Stimulated activated CD4-positive, alpha-beta T cell treated with anti-CD3 and anti-CD28 coated beads, Interleukin-15, amount 100 ng/mL, for 1 hour (primary cell): ENCODE results near the gene CFAP126.
"Not testable (repeated sequence)": the region's sequence is repeated elsewhere in the genome, so short reads cannot be mapped to it uniquely, and the experiment has no call there.

ENCODE experiments used
- DNase-seq, 2 donors: peaks; one replicate each; pipeline ENCODE4 v3.0.0-alpha.2; 2020; ENCODE audit warnings: low read depth in 1 of 2, low spot score in 1 of 2

The CFAP126 gene

DNA sequence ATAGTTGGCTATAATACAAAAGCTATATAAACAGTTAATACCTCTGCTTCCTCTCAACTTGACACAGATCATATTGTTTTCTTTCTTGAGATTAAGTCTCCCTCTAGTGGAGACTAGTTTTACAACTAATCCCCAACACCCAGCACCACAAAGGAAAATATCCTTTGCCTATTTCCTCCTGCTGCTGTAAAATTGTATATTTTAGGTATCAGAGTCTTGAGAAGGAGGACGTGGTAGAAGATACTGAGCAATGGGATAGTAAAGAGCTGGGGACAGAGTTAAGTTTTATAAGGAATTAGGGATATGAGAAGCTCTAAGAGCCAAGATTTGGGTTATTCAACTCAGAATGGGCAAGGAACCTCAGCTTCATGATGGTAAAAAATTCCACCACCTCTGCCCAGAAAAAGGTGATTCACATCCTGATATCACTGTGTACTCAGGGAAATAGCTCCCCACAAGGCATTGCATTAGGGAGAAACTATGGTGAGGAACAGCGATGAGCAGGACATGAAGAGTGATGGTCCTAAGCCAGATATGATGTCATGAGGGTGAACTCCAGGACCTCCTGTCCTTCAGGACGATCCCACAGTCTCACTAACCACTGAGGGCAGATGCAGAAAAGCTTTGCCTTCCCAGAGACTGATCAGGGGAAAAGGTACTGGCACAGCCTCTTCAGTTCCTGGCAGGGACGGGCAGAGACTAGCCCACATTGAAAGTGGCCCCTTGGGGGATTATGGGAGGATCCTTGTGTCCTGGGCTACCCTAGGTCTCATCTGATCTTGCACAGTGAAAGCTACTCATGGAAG lies 14.7 kb upstream of the CFAP126 start:
- DNase-seq = no peak

DNA sequence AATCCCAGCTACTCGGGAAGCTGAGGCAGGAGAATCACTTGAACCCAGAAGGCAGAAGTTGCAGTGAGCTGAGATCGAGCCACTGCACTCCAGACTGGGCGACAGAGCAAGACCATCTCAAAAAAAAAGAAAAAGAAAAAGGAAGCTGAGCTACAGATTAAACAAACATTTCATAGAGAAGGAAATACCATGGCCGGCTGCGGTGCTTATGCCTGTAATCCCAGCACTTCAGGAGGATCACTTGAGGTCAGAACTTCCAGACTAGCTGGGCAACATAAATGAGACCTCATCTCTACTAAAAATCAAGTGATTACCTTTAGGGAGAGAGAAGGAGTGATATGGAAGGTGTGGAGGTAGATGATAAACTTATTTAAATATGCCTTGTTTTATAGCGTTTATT lies 14.0 kb upstream of the CFAP126 start:
- no peak for DNase-seq

DNA sequence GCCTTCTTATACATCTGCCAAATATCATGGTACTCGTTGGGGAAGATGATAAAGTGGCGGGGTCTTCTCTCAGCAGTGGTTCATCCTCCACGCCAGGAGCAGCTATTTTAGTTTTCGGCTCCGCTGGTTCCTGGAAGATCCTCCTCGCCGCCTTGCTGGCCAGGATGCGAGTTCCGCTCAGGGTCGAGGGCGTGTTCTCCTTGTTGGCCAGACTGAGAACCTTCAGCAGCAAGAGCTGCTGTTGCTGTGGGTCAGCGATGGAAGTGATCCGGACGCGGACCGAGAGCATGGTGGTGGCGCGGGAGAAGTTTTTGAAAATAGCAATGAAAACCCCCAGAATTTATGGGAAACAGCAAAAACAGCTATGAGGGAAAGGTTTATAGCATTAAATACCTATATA lies 11.4 kb upstream of the CFAP126 start:
- no peak for DNase-seq

DNA sequence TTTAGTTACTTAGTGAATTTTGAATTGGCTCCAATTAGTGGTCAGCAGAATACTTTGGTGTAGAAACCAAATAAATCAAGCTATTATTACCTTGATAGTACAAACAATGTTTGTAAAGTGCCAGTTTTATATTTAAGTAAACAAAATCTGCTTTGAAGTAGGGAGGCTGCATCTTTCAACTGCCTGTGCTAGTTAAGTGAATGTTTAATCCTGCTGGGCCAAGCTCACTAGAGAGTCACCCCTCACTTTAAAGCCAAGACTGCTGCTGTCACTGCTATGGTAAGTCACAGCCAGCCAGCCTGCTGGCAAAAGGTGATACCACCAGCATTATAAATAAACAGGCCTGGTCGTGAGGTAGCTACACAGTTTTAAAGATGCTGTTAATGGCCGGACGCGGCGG lies 10.3 kb upstream of the CFAP126 start:
- no peak for DNase-seq

DNA sequence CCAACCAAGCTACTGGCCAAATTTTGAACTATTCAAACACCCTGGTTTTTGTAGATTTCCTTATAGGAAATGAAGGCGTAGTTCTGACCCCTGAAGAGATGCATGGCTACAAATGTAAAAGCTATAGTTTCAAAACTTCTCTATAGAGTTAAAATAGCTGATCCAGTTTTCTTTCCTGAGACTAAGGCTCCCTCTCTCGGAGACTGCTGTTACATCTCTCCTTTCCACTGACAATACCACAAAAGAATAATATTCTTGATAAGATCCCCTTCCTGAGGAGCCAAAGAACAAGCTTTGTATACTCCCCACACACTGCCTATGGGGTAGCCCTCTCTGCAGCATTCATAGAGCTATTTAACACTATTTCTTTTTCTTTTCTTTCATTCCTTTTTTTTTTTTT lies 6.7 kb upstream of the CFAP126 start:
- no peak for DNase-seq

DNA sequence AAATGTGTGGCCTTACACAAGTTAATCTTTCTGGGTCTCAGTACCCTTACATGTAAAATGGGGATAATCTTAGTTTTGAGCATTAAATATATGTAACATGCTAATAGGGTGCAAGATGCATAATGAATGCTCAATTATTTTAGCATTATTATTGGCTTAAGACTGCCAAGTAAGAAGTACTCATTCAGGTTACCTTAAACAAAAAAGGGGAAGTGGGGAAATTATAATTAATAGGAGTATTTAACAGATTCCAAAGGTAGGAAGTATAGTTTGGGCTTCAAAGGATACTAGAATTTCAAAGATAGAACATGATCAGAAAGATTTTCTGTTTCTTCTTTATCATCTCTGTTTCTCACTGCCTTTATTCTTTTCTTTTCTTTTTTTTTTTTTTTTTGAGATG lies 5.8 kb upstream of the CFAP126 start:
- no peak for DNase-seq

DNA sequence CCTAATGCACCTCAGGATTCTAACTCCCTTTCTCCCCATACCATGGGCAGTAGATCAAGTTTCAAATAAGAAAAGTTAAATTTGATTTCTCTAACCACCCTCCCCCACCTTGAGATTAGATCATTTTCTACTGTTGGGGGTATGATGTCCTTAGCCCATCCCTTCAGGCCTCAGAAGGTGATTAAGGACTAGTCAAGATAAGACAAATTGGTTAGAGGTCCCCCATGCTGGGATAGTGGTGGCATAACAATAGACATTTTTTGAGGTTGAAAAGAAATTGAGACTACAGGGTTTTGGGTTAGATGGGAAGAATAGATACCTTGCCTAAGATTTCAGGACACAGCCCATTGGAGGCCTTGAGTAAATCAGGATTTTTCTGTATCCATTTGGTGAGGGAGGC lies 2.5 kb downstream of the CFAP126 start:
- no peak for DNase-seq

DNA sequence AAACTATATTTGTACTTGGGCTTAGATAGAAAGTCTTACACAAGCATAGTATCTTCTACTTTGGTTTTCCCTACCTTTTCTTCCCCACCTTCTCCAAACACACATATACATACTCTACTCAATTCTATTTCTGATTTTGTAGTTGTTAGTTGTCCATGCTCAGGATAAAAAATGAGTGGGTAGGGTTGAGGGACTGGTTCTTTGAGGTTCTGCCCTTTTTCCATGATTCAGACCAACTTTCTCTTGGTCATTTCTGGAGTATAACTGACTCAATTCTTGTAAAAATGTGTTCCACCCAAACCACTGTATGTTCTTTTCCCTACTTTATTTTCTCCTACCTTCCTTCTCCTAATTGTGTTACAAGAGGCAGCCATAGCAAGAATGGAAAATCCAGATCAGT lies 3.3 kb downstream of the CFAP126 start:
- no peak for DNase-seq

DNA sequence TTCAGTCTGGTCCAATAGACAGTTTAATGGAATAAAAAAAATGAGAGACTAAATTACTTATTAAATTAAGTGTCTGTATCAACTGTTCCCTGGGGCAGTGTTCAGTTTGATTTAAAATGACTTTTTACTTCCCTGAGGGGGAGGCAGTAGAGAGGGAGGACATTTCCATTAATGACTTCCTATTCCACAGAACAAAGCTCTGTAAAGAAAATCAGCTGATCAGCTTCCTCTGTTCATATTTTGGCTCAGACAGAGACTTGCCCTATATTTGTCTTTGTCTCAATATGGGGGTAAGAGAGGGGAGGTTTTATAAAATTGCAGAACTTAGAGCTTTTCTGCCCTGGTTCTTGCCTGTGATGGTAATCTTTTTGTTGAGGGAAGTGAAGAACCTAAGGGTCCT lies 8.4 kb downstream of the CFAP126 start:
- DNase-seq = no peak

DNA sequence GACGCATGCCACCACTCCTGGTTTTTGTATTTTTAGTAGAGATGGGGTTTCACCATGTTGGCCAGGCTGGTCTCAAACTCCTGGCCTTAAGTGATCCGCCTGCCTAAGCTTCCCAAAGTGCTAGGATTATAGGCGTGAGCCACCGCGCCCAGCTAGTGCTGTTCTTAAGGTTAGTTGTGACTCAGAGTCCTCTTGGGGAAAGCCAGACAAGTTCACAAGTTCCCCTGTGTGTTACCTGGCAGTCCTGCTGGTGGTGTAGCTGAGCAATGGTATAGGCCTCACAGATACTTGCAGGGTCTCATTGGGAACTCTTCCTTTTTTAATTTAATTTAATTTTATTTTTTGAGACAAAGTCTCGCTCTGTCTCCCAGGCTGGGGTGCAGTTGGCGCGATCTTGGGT lies 10.6 kb downstream of the CFAP126 start:
- DNase-seq = no peak

DNA sequence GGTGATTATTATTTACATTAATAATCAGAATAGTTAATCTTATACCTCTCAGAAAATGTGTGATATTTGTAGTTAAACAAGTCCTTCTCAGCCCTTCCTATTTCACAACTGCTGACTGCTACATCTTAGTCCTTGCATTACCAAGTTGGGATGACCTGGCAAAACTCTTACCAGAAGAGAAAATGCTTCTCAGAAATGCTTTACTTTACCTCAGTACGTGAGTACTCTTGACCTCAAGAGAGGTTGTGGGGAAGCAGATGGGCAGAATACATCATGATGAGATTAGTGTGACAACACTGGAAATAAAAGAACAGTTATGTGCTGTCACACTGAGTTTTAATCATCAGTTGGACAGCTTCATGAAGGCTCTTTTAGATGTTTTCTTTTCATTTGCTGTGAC lies 16.2 kb downstream of the CFAP126 start:
- no peak for DNase-seq

DNA sequence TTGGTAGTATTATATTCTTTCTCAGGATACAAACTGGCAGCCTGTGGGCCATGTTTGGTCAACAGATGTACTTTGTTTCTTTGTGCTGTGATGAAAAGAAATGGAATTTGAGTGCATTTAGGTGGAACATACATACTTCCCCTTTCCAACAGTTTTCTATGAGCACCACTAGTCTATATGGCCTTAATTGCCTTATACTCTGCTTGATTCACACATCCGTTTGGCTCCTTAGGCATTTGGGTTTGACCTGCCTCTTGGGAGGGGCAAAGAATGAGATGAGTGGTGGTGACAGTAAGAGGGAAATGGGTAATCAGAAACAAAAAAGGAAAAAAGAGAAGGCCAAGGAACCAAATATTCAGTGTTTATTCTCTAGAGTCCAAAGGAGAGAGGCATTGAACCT lies 17.0 kb downstream of the CFAP126 start:
- no peak for DNase-seq

DNA sequence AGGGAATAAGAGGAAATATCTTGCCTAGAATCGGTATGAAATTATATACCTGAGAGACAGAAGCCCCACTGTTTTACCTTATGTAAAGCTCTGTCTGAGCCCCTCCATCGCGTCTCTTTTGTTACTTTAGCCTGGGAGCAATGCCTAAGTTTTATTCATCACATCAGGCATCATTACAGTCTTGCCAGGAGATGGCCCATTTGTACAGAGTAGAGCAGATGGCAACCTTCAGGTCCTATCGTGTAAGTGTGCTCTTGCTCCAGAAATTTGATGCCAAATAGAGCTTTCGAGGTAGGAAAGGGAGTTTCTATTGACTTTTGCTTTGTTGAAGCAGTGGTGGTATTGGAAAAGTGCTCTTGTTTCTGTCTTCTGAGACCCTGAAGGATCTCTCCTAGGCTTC lies 24.9 kb downstream of the CFAP126 start:
- DNase-seq = no peak

DNA sequence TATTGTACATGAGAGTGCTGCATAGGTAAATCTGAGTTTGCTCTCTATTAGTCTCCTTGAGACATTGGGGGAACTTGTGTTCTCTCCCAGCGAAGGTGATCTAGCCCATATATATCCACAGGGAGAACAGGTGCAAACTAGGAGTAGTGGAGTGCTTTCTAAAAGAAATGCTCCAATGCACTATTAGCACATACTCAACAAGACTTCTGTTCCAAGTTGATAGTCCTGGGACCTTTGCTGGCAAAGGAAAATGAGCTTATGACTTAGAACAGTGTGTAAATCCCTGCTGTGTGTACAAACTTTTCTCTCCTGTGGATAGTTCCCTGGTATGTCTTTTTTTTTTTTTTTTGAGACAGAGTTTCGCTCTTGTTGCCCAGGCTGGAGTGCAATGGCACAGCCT lies 25.5 kb downstream of the CFAP126 start:
- no peak for DNase-seq

DNA sequence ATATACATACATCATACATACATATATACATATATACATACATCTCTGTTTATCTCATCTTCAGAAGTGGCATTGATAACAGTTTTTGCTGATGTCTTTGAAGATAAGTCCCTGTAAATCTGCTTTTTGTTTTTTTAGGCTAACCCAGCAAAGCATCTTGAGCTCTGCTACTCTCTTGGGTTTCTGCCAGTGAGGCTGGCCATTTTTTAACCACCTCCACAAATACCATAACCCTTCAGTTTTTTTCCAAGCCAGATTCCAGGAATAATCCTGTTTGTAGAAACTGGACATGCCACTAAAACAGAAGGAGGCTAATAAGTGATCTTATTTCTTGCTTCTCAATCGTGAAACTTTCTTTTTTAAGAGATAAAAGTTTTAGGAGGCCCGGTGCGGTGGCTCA lies 31.9 kb downstream of the CFAP126 start:
- no peak for DNase-seq

DNA sequence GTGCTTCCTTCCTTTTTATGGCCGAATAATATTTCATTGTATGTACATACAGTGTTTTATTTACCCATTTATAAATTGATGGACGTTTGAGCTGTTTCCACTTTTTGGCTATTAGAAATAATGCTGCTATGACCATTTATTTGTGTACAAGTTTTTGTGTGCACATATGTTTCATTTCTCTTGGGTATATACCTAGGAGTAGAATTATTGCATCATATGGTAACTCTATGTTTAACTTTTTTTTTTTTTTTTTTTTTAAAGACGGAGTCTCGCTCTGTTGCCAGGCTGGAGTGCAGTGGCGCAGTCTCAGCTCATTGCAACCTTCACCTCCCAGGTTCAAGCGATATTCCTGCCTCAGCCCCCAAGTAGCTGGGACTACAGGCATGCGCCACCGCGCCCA lies 34.5 kb downstream of the CFAP126 start:
- DNase-seq = no peak

DNA sequence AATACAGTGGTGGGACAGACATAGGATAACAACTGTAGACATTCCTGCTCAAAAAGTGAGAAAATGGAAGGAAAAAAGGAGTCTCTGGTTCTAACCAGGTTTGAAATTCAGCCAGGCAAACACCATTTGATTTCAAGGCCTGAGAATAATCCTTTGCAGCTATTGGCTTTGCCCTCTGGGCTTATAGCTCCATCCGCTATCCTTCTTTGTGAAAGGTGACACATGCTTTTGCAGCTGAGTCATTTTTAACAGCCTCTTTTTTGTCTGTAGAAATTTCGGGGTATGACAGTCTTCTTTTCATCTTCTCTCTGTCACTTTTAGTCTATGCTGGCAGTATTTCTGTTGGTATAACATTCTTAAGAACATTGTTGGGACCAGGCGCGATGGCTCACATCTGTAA lies 37.3 kb downstream of the CFAP126 start:
- DNase-seq = no peak

DNA sequence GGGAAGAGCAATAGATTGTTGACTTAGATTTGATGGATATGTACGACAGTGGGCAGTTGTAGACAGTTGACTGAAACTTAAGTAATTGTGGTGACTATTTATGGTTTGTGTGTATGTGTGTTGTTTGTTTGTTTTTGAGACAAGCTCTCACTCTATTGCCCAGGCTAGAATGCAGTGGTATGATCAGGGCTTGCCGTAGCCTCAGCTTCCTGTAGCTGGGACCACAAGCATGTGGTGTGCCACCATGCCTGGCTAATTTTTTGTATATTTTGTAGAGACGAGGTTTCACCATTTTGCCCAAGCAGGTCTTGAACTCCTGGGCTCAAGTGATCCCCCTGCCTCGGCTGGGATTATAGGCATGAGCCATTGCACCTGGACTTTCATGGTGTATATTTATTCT lies 43.7 kb downstream of the CFAP126 start:
- DNase-seq = no peak

DNA sequence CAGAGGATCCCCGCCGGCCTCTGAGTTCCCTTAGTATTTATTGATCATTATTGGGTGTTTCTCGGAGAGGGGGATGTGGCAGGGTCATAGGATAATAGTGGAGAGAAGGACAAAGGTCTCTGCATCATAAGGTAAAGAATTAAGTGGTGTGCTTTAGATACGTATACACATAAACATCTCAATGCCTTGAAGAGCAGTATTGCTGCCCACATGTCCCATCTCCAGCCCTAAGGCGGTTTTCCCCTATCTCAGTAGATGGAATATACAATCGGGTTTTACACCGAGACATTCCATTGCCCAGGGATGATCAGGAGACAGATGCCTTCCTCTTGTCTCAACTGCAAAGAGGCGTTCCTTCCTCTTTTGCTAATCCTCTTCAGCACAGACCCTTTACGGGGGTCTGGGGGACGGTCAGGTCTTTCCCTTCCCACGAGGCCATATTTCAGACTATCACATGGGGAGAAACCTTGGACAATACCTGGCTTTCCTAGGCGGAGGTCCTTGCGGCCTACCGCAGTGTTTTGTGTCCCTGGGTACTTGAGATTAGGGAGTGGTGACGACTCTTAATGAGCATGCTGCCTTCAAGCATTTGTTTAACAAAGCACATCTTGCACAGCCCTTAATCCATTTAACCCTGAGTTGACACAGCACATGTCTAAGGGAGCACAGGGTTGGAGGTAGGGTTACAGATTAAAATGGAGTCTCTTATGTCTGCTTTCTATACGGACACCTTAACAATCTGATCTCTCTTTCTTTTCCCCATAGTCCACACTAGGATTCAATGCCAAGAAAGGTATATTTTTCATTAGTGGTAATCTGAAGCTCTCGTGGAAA lies 51.6 kb downstream of the CFAP126 start:
- DNase-seq = not testable (repeated sequence)
